Measurements from ENCODE around the gene PLPP1. TPM values are rescaled to one million over a fixed set of nuclear protein-coding genes. Genes with fewer than 3 reads are reported as not detected.

The PLPP1 gene
- total RNA-seq, 1 experiment from 2014 or later: 10.5 TPM

GRCh38 chr5:55450050-55450765, 84.6 kb downstream of the PLPP1 start (continued):
- TF ChIP-seq TCF7L2 (IDR thresholded peaks at IDR 0.05; ENCODE audit: borderline replicate concordance, extremely low read depth, insufficient read depth, insufficient read length): no peak

GRCh38 chr5:55446640-55447351, 88.0 kb downstream of the PLPP1 start:
- Histone ChIP-seq H3K27me3 (ENCODE audit: insufficient read depth, low read length) (no peaks in the 10 kb centered on the region), H3K4me2 (ENCODE audit: low read length) (no peak overlapping the region), H3K4me1 (ENCODE audit: control insufficient read depth in 1 of 2, insufficient read depth in 2 of 2, low read length in 2 of 2) (no peaks in the 10 kb centered on the region), H3K36me3 (ENCODE audit: control insufficient read depth in 1 of 2, insufficient read depth in 2 of 2, low read length in 2 of 2) (no peaks in the 10 kb centered on the region), H3K27ac (ENCODE audit: low read depth, low read length) (no peak overlapping the region), H3K9me3 (ENCODE audit: control insufficient read depth in 1 of 2, insufficient read depth in 1 of 2, low read depth in 1 of 2, low read length in 2 of 2) (no peaks in the 10 kb centered on the region), H2AFZ (ENCODE audit: low read depth, low read length, poor library complexity, severe bottlenecking) (no peak overlapping the region), H3K9me2 (ENCODE audit: insufficient read depth) (no peaks in the 10 kb centered on the region), H4K20me1 (ENCODE audit: insufficient read depth) (no peaks in the 10 kb centered on the region), H3K4me3 (replicated peaks in 1 of 2; ENCODE audit: low read depth in 1 of 2, low read length in 2 of 2) (no peak overlapping the region), H3K9ac (ENCODE audit: low read length) (no peak overlapping the region), H3K79me2 (ENCODE audit: insufficient read depth, low read length) (no peaks in the 10 kb centered on the region)
- DNase-seq (ENCODE audit: low read depth, low spot score) (no peak), ATAC-seq (no peak)
- TF ChIP-seq TCF7L2 (IDR thresholded peaks at IDR 0.05; ENCODE audit: borderline replicate concordance, extremely low read depth, insufficient read depth, insufficient read length): no peak
- TF ChIP-seq EZH2 (IDR thresholded peaks at IDR 0.05): no peak
- no peak for TF ChIP-seq SRF (IDR thresholded peaks at IDR 0.05; ENCODE audit: low read depth)
- CTCF ChIA-PET: no interaction called here
- POLR2A ChIA-PET: no interaction called here
- BruUV-seq (replicated peaks): no TSS peak
- intact Hi-C loops (cut with micrococcal nuclease): no loop called here
- RAD21 ChIA-PET (ENCODE audit: low non-redundant PET in 1 of 2, low total read pairs in 2 of 2, uncharacterized antibody in 2 of 2, unreplicated experiment in 2 of 2): no interaction called here

GRCh38 chr5:55445791-55446190, 89.0 kb downstream of the PLPP1 start:
- CTCF ChIA-PET: no interaction called here
- Histone ChIP-seq H3K4me2 (ENCODE audit: low read length) (no peak overlapping the region), H4K20me1 (ENCODE audit: insufficient read depth) (no peaks in the 10 kb centered on the region), H3K9me2 (ENCODE audit: insufficient read depth) (no peaks in the 10 kb centered on the region), H3K27me3 (ENCODE audit: insufficient read depth, low read length) (no peaks in the 10 kb centered on the region), H3K79me2 (ENCODE audit: insufficient read depth, low read length) (no peaks in the 10 kb centered on the region), H3K4me1 (ENCODE audit: control insufficient read depth in 1 of 2, insufficient read depth in 2 of 2, low read length in 2 of 2) (peaks cover 0 to under 1% of the 10 kb centered on the region in 2 experiments; a peak in 1 of 4 replicates), H3K9me3 (ENCODE audit: control insufficient read depth in 1 of 2, insufficient read depth in 1 of 2, low read depth in 1 of 2, low read length in 2 of 2) (no peaks in the 10 kb centered on the region), H3K9ac (ENCODE audit: low read length) (no peak overlapping the region), H2AFZ (ENCODE audit: low read depth, low read length, poor library complexity, severe bottlenecking) (no peak overlapping the region), H3K4me3 (replicated peaks in 1 of 2; ENCODE audit: low read depth in 1 of 2, low read length in 2 of 2) (no peak overlapping the region), H3K27ac (ENCODE audit: low read depth, low read length) (no peak overlapping the region), H3K36me3 (ENCODE audit: control insufficient read depth in 1 of 2, insufficient read depth in 2 of 2, low read length in 2 of 2) (no peaks in the 10 kb centered on the region)
- no peak for DNase-seq (ENCODE audit: low read depth, low spot score)
- intact Hi-C loops (cut with micrococcal nuclease): no loop called here
- POLR2A ChIA-PET: no interaction called here
- no peak for ATAC-seq
- no TSS peak for BruUV-seq (replicated peaks)
- RAD21 ChIA-PET (ENCODE audit: low non-redundant PET in 1 of 2, low total read pairs in 2 of 2, uncharacterized antibody in 2 of 2, unreplicated experiment in 2 of 2): interaction anchor here in 1 of 2 experiments (0.7 kb wide), 1 partner anchor 117 kb away, joined by 3 read pairs; no protein-coding TSS in a partner anchor
- TF ChIP-seq, protein P1, sequence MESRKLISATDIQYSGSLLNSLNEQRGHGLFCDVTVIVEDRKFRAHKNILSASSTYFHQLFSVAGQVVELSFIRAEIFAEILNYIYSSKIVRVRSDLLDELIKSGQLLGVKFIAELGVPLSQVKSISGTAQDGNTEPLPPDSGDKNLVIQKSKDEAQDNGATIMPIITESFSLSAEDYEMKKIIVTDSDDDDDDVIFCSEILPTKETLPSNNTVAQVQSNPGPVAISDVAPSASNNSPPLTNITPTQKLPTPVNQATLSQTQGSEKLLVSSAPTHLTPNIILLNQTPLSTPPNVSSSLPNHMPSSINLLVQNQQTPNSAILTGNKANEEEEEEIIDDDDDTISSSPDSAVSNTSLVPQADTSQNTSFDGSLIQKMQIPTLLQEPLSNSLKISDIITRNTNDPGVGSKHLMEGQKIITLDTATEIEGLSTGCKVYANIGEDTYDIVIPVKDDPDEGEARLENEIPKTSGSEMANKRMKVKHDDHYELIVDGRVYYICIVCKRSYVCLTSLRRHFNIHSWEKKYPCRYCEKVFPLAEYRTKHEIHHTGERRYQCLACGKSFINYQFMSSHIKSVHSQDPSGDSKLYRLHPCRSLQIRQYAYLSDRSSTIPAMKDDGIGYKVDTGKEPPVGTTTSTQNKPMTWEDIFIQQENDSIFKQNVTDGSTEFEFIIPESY (IDR thresholded peaks at IDR 0.05; ENCODE audit: extremely low read depth, insufficient replicate concordance, low read length): no peak
- TF ChIP-seq ZFX (IDR thresholded peaks at IDR 0.05): no peak
- no peak for TF ChIP-seq CBX3 (IDR thresholded peaks at IDR 0.05; ENCODE audit: low read depth)
- TF ChIP-seq, protein P2, sequence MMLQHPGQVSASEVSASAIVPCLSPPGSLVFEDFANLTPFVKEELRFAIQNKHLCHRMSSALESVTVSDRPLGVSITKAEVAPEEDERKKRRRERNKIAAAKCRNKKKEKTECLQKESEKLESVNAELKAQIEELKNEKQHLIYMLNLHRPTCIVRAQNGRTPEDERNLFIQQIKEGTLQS (IDR thresholded peaks at IDR 0.05): no peak
- no peak for TF ChIP-seq SIN3A (IDR thresholded peaks at IDR 0.05; ENCODE audit: low read depth)
- TF ChIP-seq ZNF274 (IDR thresholded peaks at IDR 0.05; ENCODE audit: low read depth, low read length): no peak
- no peak for TF ChIP-seq YY1 (IDR thresholded peaks at IDR 0.05; ENCODE audit: extremely low read depth, insufficient replicate concordance, low read depth, low read length)
- no peak for TF ChIP-seq SRF (IDR thresholded peaks at IDR 0.05; ENCODE audit: low read depth)
- TF ChIP-seq RAD21 (IDR thresholded peaks at IDR 0.05; ENCODE audit: low read depth): no peak
- no peak for TF ChIP-seq CTCF (IDR thresholded peaks at IDR 0.05 in 2 of 3, conservative IDR thresholded peaks at IDR 0.05 in 1 of 3; ENCODE audit: borderline replicate concordance in 1 of 3, insufficient read depth in 1 of 3, low read depth in 2 of 3, low read length in 2 of 3)

Data from HCT116 (cell line).